Lung (tissue), 12 donors: Measurements from ENCODE around the gene STK25. TPM values are rescaled to one million over a fixed set of nuclear protein-coding genes. Genes with fewer than 3 reads are reported as not detected.
A peak's percentile ranks its signal among the peaks of the same experiment; 100 is the strongest.
"Not testable (repeated sequence)": the region's sequence is repeated elsewhere in the genome, so short reads cannot be mapped to it uniquely, and the experiment has no call there.

Source experiments
- ATAC-seq: fragments of 200-7000 bp; cut with Tn5 transposase; one replicate; pipeline ENCODE4 v1.9.1; 2020; ENCODE audit warnings: moderate number of reproducible peaks; ENCODE audit not compliant: insufficient read depth, low FRiP score
- DNase-seq, 3 donors: peaks; one replicate each; pipeline ENCODE4 v3.0.0-alpha.2; 2013 to 2017
- H3K27ac ChIP-seq, 2 donors: one replicate each; pipeline ENCODE4 v1.5.1; 2013; ENCODE audit warnings: mild to moderate bottlenecking in 2 of 2, moderate library complexity in 2 of 2, control low read depth in 1 of 2, inconsistent platforms in 1 of 2, low read depth in 1 of 2, low read length in 1 of 2
- H3K27me3 ChIP-seq, 3 donors: one replicate each; pipeline ENCODE4 v1.5.1; 2013; ENCODE audit warnings: low read length in 2 of 3; ENCODE audit not compliant: control insufficient read depth in 3 of 3, insufficient read depth in 3 of 3
- H3K36me3 ChIP-seq, 4 donors: one replicate each; pipeline ENCODE4 v1.5.1; 2013; ENCODE audit warnings: low read length in 4 of 4, mild to moderate bottlenecking in 1 of 4, moderate library complexity in 1 of 4; ENCODE audit not compliant: control insufficient read depth in 4 of 4, insufficient read depth in 4 of 4
- H3K4me1 ChIP-seq, 5 donors: one replicate each; pipeline ENCODE4 v1.5.1; 2013; ENCODE audit warnings: low read length in 5 of 5, mild to moderate bottlenecking in 2 of 5, moderate library complexity in 1 of 5; ENCODE audit not compliant: control insufficient read depth in 5 of 5, insufficient read depth in 5 of 5
- H3K4me3 ChIP-seq: one replicate; pipeline ENCODE4 v1.5.1; 2013; ENCODE audit warnings: mild to moderate bottlenecking, control low read depth, moderate library complexity
- H3K9ac ChIP-seq, 2 donors: one replicate each; pipeline ENCODE4 v1.5.1; 2013; ENCODE audit warnings: low read length in 2 of 2, control low read depth in 1 of 2; ENCODE audit not compliant: insufficient read depth in 1 of 2
- H3K9me3 ChIP-seq, 4 donors: one replicate each; pipeline ENCODE4 v1.5.1; 2013; ENCODE audit warnings: low read length in 3 of 4, mild to moderate bottlenecking in 1 of 4, moderate library complexity in 1 of 4; ENCODE audit not compliant: control insufficient read depth in 4 of 4, insufficient read depth in 3 of 4
- WGBS, 2 donors: extraction: QIAGEN DNeasy Blood & Tissue Kit; methylation state at CpG; one replicate each; pipeline ENCODE4 v1.1.7; 2013; 5-methylcytosine and 5-hydroxymethylcytosine counted together
- polyA plus RNA-seq, 2 donors: library from polyadenylated mRNA; stranded (reverse); fragments of 200-250 nt; gene quantifications; one replicate each; pipeline ENCODE4 v1.2.1, GENCODE V29; 2013
- total RNA-seq, 2 donors: library from RNA; depleted of rRNA in 1 of 2; stranded (reverse); fragments of >200 nt in 1 of 2; gene quantifications; one replicate each; pipeline ENCODE4 v1.2.1, GENCODE V29; 2014 to 2021
- TF ChIP-seq, protein P1 (sequence below): IDR thresholded peaks from 2 replicates; pipeline ENCODE4 v1.5.1; 2012; ENCODE audit warnings: mild to moderate bottlenecking; ENCODE audit errors: control extremely low read depth, extremely low read depth
- donor health status: control.
- donor health status: control.
- donor health status: Bipolar disorder and iron deficiency.
- donor health status: healthy.
- donor health status: DM: yes; HTN: yes; CAD: no.

The STK25 gene
- total and polyA plus RNA-seq, 4 donors = 126 to 182 (median 136) TPM

DNA sequence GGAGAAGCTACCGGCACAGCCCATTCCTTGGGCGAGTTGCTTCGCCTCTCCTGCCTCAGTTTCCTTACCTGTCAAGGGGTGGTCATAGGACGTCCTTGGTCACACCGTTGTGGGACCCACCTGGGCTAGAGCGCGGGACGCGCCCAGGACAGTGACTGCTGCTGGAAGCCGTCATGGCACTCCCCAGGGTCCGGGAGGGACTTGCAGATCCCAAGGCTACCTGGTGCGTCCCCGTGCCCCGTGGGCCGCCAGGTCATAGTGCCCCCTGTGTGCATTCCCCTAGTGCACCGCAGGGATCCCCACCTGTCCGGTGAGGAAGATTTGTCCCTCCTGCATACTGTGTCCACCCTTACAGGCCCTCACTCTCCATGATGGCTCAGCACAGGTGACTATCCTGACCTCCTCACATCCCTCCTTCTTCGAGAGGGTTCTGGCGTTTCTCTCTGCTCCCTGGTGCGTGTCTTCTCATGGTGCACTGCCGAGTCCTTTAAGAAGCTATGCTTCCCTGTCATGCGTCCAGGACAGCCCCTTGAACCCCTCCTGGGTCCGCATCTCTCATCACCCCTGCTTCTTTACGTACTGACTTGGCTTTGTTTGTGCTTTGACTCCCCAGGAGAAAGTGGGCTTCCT is 886 bp upstream of the STK25 start:
- peak overlapping the region; percentile 79 to 85 for H3K9ac ChIP-seq
- H3K27ac ChIP-seq = peak overlapping the region in 1 of 2 donors; percentile 90
- 24 to 25% methylated on average over 24 of the region's 24 CpGs for WGBS, 2 donors
- H3K36me3 ChIP-seq = peaks cover 0 to 3% (median under 1%) of the 10 kb centered on the region in 4 donors
- H3K9me3 ChIP-seq = no peaks in the 10 kb centered on the region
- H3K27me3 ChIP-seq = no peaks in the 10 kb centered on the region
- TF ChIP-seq, protein P1, sequence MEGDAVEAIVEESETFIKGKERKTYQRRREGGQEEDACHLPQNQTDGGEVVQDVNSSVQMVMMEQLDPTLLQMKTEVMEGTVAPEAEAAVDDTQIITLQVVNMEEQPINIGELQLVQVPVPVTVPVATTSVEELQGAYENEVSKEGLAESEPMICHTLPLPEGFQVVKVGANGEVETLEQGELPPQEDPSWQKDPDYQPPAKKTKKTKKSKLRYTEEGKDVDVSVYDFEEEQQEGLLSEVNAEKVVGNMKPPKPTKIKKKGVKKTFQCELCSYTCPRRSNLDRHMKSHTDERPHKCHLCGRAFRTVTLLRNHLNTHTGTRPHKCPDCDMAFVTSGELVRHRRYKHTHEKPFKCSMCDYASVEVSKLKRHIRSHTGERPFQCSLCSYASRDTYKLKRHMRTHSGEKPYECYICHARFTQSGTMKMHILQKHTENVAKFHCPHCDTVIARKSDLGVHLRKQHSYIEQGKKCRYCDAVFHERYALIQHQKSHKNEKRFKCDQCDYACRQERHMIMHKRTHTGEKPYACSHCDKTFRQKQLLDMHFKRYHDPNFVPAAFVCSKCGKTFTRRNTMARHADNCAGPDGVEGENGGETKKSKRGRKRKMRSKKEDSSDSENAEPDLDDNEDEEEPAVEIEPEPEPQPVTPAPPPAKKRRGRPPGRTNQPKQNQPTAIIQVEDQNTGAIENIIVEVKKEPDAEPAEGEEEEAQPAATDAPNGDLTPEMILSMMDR = no peak
- peaks cover 0 to 27% (median 8%) of the 10 kb centered on the region in 5 donors for H3K4me1 ChIP-seq
- DNase-seq (no peak), ATAC-seq (no peak)
- peak overlapping the region; percentile 60 for H3K4me3 ChIP-seq

DNA sequence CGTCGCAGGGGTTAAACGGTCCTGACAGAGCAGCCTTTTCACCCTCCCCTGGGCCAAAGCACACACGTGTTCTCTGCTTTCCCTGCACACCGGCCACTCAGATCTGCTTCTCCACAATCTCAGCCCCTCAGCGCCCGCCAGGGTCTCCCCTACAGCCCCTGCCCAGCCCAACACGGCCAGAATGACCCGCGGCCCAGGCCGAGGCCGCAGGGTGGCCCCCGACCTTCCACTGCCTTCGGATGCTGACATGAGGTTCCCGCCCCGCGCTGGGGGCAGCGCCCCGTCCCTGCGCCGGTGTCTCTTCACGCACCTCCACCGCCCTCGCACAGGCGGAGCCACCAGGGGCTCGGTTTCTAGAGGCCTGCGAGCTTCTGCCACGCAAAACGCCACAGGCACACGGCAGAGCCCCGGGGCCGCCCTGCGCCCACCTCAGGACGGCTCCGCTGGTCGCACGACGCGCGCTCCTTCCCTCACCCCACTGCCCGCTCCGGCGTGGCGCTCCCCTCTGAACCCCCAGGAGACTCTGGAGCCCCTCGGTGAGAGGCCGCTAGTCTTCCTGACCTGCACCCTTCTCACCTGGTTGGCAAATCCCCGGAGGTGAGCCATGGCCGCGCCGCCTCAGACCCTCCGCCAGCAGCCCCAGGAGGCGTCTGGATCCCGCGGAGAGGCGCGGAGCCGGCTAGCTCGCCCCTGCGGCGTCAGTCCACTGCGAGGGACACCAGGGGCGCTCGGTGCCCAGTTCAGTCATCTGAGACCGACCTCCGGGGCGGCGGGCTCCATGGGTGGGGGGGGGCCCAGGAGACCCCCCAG is 749 bp downstream of the STK25 start:
- peaks cover 0 to 7% (median 4%) of the 10 kb centered on the region in 4 donors for H3K36me3 ChIP-seq
- ATAC-seq = peak; percentile 30
- no peaks in the 10 kb centered on the region for H3K9me3 ChIP-seq
- TF ChIP-seq, protein P1 = no peak
- H3K4me3 ChIP-seq = peak overlapping the region; percentile 77
- no peak overlapping the region for H3K9ac ChIP-seq
- peaks cover 0 to 27% (median 8%) of the 10 kb centered on the region in 5 donors for H3K4me1 ChIP-seq
- H3K27ac ChIP-seq = peak overlapping the region; percentile 64 to 94
- peak; percentile 63 to 74 (median 66) for DNase-seq
- WGBS, 2 donors = 1 to 2% methylated on average over 65 to 67 of the region's 67 CpGs
- H3K27me3 ChIP-seq = no peaks in the 10 kb centered on the region

DNA sequence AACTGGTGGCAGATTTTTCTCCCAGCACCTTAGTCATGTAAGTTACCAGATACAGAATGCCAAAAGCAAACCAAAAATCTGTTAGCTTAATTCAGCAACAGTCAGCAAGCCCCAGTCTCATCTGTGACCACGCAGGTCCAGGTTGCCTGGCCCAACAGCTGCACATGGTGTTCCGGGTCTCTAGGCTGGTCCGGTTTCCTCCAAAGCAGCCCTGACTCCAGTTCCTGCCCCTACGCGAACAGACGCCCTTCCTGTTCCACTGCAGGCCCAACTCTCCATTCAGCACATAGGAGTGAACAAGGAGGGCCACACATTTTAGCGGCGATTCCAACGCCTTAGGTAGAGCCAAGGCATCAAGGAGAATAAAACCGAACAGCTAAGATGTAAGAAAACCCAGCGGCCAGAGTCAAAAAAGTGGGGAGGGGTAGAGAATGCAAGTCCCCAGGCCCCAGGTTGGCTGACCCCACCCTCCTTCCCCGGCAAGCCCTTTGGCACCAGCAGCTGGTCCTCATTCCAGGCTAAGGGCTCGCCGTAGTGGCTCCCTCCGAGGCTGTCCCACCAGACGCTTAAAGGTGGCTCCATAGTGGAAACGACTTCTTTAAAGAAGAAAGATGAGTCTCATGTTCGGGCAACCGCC is 1.5 kb downstream of the STK25 start:
- H3K36me3 ChIP-seq = peaks cover 0 to 7% (median 4%) of the 10 kb centered on the region in 4 donors
- peak overlapping the region in 1 of 2 donors; percentile 64 for H3K27ac ChIP-seq
- no peak for DNase-seq
- no peaks in the 10 kb centered on the region for H3K9me3 ChIP-seq
- ATAC-seq = no peak
- 52 to 63% methylated on average over 17 to 19 of the region's 19 CpGs for WGBS, 2 donors
- TF ChIP-seq, protein P1 = no peak
- H3K9ac ChIP-seq = no peak overlapping the region
- H3K4me1 ChIP-seq = peaks cover 0 to 27% (median 8%) of the 10 kb centered on the region in 5 donors
- no peaks in the 10 kb centered on the region for H3K27me3 ChIP-seq
- H3K4me3 ChIP-seq = peak overlapping the region; percentile 77

DNA sequence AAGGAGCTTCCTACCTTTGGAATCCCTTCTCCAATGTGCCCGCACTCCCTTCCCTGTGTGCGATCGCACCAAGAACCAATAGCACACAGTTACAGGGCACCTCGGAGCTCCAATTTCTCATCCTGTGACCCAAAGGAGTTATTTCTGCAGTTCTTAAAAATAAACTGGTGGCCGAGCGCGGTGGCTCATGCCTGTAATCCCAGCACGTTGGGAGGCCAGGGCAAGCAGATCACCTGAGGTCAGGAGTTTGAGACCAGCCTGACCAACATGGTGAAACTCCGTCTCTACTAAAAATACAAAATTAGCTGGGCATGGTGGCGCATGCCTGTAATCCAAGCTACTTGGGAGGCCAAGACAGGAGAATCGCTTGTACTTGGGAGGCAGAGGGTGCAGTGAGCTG is 2.1 kb downstream of the STK25 start:
- not testable (repeated sequence) for H3K9ac ChIP-seq, H3K27ac ChIP-seq, H3K36me3 ChIP-seq, DNase-seq, H3K4me3 ChIP-seq, ATAC-seq, H3K27me3 ChIP-seq, H3K9me3 ChIP-seq
- H3K4me1 ChIP-seq = peaks cover 0 to 27% (median 8%) of the 10 kb centered on the region in 5 donors
- 96% methylated on average over 11 of the region's 11 CpGs for WGBS, 2 donors
